ENCODE results near the gene DBT.

- TF ChIP-seq HDAC6 (IDR thresholded peaks at IDR 0.05; ENCODE audit: low read depth, low read length): no peak
- TF ChIP-seq, protein P1, sequence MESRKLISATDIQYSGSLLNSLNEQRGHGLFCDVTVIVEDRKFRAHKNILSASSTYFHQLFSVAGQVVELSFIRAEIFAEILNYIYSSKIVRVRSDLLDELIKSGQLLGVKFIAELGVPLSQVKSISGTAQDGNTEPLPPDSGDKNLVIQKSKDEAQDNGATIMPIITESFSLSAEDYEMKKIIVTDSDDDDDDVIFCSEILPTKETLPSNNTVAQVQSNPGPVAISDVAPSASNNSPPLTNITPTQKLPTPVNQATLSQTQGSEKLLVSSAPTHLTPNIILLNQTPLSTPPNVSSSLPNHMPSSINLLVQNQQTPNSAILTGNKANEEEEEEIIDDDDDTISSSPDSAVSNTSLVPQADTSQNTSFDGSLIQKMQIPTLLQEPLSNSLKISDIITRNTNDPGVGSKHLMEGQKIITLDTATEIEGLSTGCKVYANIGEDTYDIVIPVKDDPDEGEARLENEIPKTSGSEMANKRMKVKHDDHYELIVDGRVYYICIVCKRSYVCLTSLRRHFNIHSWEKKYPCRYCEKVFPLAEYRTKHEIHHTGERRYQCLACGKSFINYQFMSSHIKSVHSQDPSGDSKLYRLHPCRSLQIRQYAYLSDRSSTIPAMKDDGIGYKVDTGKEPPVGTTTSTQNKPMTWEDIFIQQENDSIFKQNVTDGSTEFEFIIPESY (CRISPR knock-in tag; IDR thresholded peaks at IDR 0.05): no peak
- TF ChIP-seq, protein P2, sequence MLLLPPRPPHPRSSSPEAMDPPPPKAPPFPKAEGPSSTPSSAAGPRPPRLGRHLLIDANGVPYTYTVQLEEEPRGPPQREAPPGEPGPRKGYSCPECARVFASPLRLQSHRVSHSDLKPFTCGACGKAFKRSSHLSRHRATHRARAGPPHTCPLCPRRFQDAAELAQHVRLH (CRISPR knock-in tag; IDR thresholded peaks at IDR 0.05; ENCODE audit: borderline replicate concordance, low read depth): no peak
- no peak for TF ChIP-seq SMC3 (IDR thresholded peaks at IDR 0.05; ENCODE audit: low read length)
These were observed 48.9 kb upstream of the DBT start for GRCh38 chr1:100298512-100298911.
